Neural progenitor cell (in vitro differentiated cells): ENCODE data around the gene GADD45GIP1.

Source experiments
- CTCF ChIP-seq: fragments of 200-600 bp; sonication (generic); IDR thresholded peaks from 2 replicates; pipeline ENCODE4 v1.5.1; 2017; ENCODE audit warnings: antibody characterized with exemption, mild to moderate bottlenecking
- EZH2phosphoT487 ChIP-seq: fragments of 200-600 bp; sonication (generic); IDR thresholded peaks from 2 replicates; pipeline ENCODE4 v1.6.1; 2017; ENCODE audit warnings: antibody characterized with exemption

- no peak for TF ChIP-seq CTCF
- no peak for TF ChIP-seq EZH2phosphoT487
These were observed 34.1 kb downstream of the GADD45GIP1 start for GRCh38 chr19:12922959-12923358.
